Neuronal stem cell (in vitro differentiated cells): ENCODE data around the gene SMIM13.

ENCODE experiments used
- DNase-seq: peaks from one replicate; pipeline ENCODE4 v3.0.0-alpha.2; 2013; ENCODE audit warnings: low spot score
- H2AFZ ChIP-seq: one replicate; pipeline ENCODE4 v1.6.1; 2013; ENCODE audit warnings: mild to moderate bottlenecking, low read length, inconsistent platforms
- H2AK5ac ChIP-seq: 2 replicates; pipeline ENCODE4 v1.6.1; 2013; ENCODE audit warnings: low read depth, mild to moderate bottlenecking, inconsistent platforms, low read length, moderate library complexity, mixed read lengths
- H2BK120ac ChIP-seq: 2 replicates; pipeline ENCODE4 v1.6.1; 2013; ENCODE audit warnings: low read depth, mild to moderate bottlenecking, inconsistent platforms, low read length, moderate library complexity, mixed read lengths
- H2BK12ac ChIP-seq: one replicate; pipeline ENCODE4 v1.6.1; 2013; ENCODE audit warnings: low read length, inconsistent platforms
- H2BK15ac ChIP-seq: 2 replicates; pipeline ENCODE4 v1.6.1; 2013; ENCODE audit warnings: mild to moderate bottlenecking, low read length, inconsistent platforms, mixed read lengths
- H2BK5ac ChIP-seq: one replicate; pipeline ENCODE4 v1.6.1; 2013; ENCODE audit warnings: inconsistent platforms, mild to moderate bottlenecking, low read length, moderate library complexity
- H3K14ac ChIP-seq: one replicate; pipeline ENCODE4 v1.6.1; 2013; ENCODE audit warnings: low read length, inconsistent platforms
- H3K18ac ChIP-seq: 2 replicates; pipeline ENCODE4 v1.6.1; 2013; ENCODE audit warnings: low read length, inconsistent platforms
- H3K23ac ChIP-seq: 2 replicates; pipeline ENCODE4 v1.6.1; 2013; ENCODE audit warnings: low read depth, mild to moderate bottlenecking, mixed read lengths, low read length, inconsistent platforms; ENCODE audit not compliant: poor library complexity
- H3K27ac ChIP-seq: replicated peaks from 3 replicates; pipeline ENCODE4 v1.5.1; 2013; ENCODE audit warnings: low read length, inconsistent platforms
- H3K27me3 ChIP-seq, 3 experiments: 2 replicates each; pipeline ENCODE4 v1.6.1; 2013; ENCODE audit warnings: low read length in 3 of 3, mild to moderate bottlenecking in 2 of 3, inconsistent platforms in 1 of 3, low read depth in 1 of 3, mixed read lengths in 1 of 3, moderate library complexity in 1 of 3; ENCODE audit not compliant: control insufficient read depth in 3 of 3, insufficient read depth in 3 of 3
- H3K36me3 ChIP-seq, 2 donors: replicated peaks in 1 of 2; 2 replicates each; pipeline ENCODE4 v1.6.1; 2013; ENCODE audit warnings: low read length in 2 of 2; ENCODE audit not compliant: control insufficient read depth in 2 of 2, insufficient read depth in 2 of 2
- H3K4ac ChIP-seq: 2 replicates; pipeline ENCODE4 v1.6.1; 2013; ENCODE audit warnings: inconsistent platforms, mild to moderate bottlenecking, low read length, moderate library complexity
- H3K4me1 ChIP-seq, 2 donors: 1 replicate in 1 of 2; 2 replicates in 1 of 2; pipeline ENCODE4 v1.6.1; 2013; ENCODE audit warnings: low read length in 2 of 2, low read depth in 1 of 2; ENCODE audit not compliant: control insufficient read depth in 2 of 2, insufficient read depth in 1 of 2
- H3K4me2 ChIP-seq: one replicate; pipeline ENCODE4 v1.6.1; 2013; ENCODE audit warnings: mild to moderate bottlenecking, low read length, inconsistent platforms; ENCODE audit not compliant: insufficient read depth, poor library complexity, severe bottlenecking
- H3K4me3 ChIP-seq, 2 donors: 2 replicates each; pipeline ENCODE4 v1.5.1; 2013; ENCODE audit warnings: low read length in 2 of 2, mild to moderate bottlenecking in 2 of 2, inconsistent platforms in 1 of 2, moderate library complexity in 1 of 2
- H3K79me1 ChIP-seq: one replicate; pipeline ENCODE4 v1.6.1; 2013; ENCODE audit warnings: low read depth, mild to moderate bottlenecking, inconsistent platforms, low read length, moderate library complexity
- H3K9ac ChIP-seq: one replicate; pipeline ENCODE4 v1.6.1; 2013; ENCODE audit warnings: mild to moderate bottlenecking, low read depth, low read length, inconsistent platforms; ENCODE audit not compliant: poor library complexity
- H3K9me3 ChIP-seq, 2 donors: replicated peaks in 1 of 2; 2 replicates each; pipeline versions ENCODE3 to v1.6.1; 2013; ENCODE audit warnings: low read length in 2 of 2, mild to moderate bottlenecking in 2 of 2, inconsistent platforms in 1 of 2, low read depth in 1 of 2, mixed read lengths in 1 of 2, moderate library complexity in 1 of 2; ENCODE audit not compliant: control insufficient read depth in 2 of 2, insufficient read depth in 1 of 2
- H4K8ac ChIP-seq: one replicate; pipeline ENCODE4 v1.6.1; 2013; ENCODE audit warnings: low read depth, mild to moderate bottlenecking, inconsistent platforms, low read length, moderate library complexity
- H4K91ac ChIP-seq: one replicate; pipeline ENCODE4 v1.6.1; 2013; ENCODE audit warnings: low read length, low read depth, mild to moderate bottlenecking, inconsistent platforms; ENCODE audit not compliant: poor library complexity
- WGBS, 2 donors: extraction: QIAGEN DNeasy Blood & Tissue Kit; methylation state at CpG; one replicate each; pipeline ENCODE4 v1.1.7; 2013; ENCODE audit warnings: missing lambda C conversion rate in 2 of 2, mixed read lengths in 1 of 2; ENCODE audit not compliant: insufficient read length in 2 of 2, insufficient replicate concordance in 1 of 2; ENCODE audit errors: extremely low coverage in 2 of 2; 5-methylcytosine and 5-hydroxymethylcytosine counted together

SMIM13 gene

GRCh38 chr6:11139051-11139960, 45.7 kb downstream of the SMIM13 start:
- H2BK5ac ChIP-seq = no peak overlapping the region
- H2AFZ ChIP-seq = no peak overlapping the region
- H3K27me3 ChIP-seq = no peaks in the 10 kb centered on the region
- no peak overlapping the region for H3K18ac ChIP-seq
- H3K4me3 ChIP-seq = no peak overlapping the region
- no peaks in the 10 kb centered on the region for H3K79me1 ChIP-seq
- no peak overlapping the region for H3K14ac ChIP-seq
- DNase-seq = no peak
- H3K27ac ChIP-seq = no peak overlapping the region
- H4K8ac ChIP-seq = no peak overlapping the region
- 100% methylated on average over 1 of the region's 3 CpGs for WGBS, 2 donors
- no peaks in the 10 kb centered on the region for H3K9me3 ChIP-seq
- no peak overlapping the region for H2BK12ac ChIP-seq
- H2BK15ac ChIP-seq = no peak overlapping the region
- H3K4me1 ChIP-seq = peaks cover 0 to 4% of the 10 kb centered on the region in 2 donors
- peaks cover 4 to 23% of the 10 kb centered on the region in 2 donors for H3K36me3 ChIP-seq
- no peak overlapping the region for H2AK5ac ChIP-seq
- no peak overlapping the region for H3K4ac ChIP-seq
- no peak overlapping the region for H3K4me2 ChIP-seq
- no peak overlapping the region for H2BK120ac ChIP-seq
- no peak overlapping the region for H3K9ac ChIP-seq
- no peak overlapping the region for H3K23ac ChIP-seq
- no peak overlapping the region for H4K91ac ChIP-seq

- no peak overlapping the region for H2BK12ac ChIP-seq
- no peak overlapping the region for H4K8ac ChIP-seq
- no peak overlapping the region for H4K91ac ChIP-seq
- no peak overlapping the region for H3K14ac ChIP-seq
- H2BK5ac ChIP-seq = no peak overlapping the region
- peaks cover 1 to 16% of the 10 kb centered on the region in 2 donors for H3K36me3 ChIP-seq
- no peak overlapping the region for H2BK15ac ChIP-seq
- H3K27me3 ChIP-seq = no peaks in the 10 kb centered on the region
- H3K4me2 ChIP-seq = no peak overlapping the region
- H3K9me3 ChIP-seq = no peaks in the 10 kb centered on the region
- no CpG with 5 or more reads among the region's 3 CpGs for WGBS, 2 donors
- no peak for DNase-seq
- H3K9ac ChIP-seq = no peak overlapping the region
- H3K18ac ChIP-seq = no peak overlapping the region
- H2AK5ac ChIP-seq = no peak overlapping the region
- no peak overlapping the region for H2AFZ ChIP-seq
- no peak overlapping the region for H3K4me3 ChIP-seq
- no peak overlapping the region for H3K23ac ChIP-seq
- H3K4ac ChIP-seq = no peak overlapping the region
- no peaks in the 10 kb centered on the region for H3K79me1 ChIP-seq
- peaks cover 0 to 4% of the 10 kb centered on the region in 2 donors for H3K4me1 ChIP-seq
- H3K27ac ChIP-seq = no peak overlapping the region
- H2BK120ac ChIP-seq = no peak overlapping the region
Measured at GRCh38 chr6:11140056-11140455, 46.4 kb downstream of the SMIM13 start.

GRCh38 chr6:11141295-11141694, 47.7 kb downstream of the SMIM13 start:
- H3K9ac ChIP-seq = no peak overlapping the region
- no peak overlapping the region for H4K8ac ChIP-seq
- H3K36me3 ChIP-seq = peaks cover 0 to 3% of the 10 kb centered on the region in 2 donors
- H3K27ac ChIP-seq = no peak overlapping the region
- H2BK15ac ChIP-seq = no peak overlapping the region
- H2BK5ac ChIP-seq = no peak overlapping the region
- H2BK12ac ChIP-seq = no peak overlapping the region
- no peak overlapping the region for H3K4me2 ChIP-seq
- H2AK5ac ChIP-seq = no peak overlapping the region
- no peak overlapping the region for H2AFZ ChIP-seq
- whole genome bisulfite sequencing, 2 donors = no CpG with 5 or more reads among the region's 3 CpGs
- H3K4me3 ChIP-seq = no peak overlapping the region
- DNase-seq = no peak
- no peak overlapping the region for H3K4ac ChIP-seq
- H3K4me1 ChIP-seq = peaks cover 0 to 2% of the 10 kb centered on the region in 2 donors
- H3K18ac ChIP-seq = no peak overlapping the region
- H3K9me3 ChIP-seq = no peaks in the 10 kb centered on the region
- no peak overlapping the region for H4K91ac ChIP-seq
- H3K79me1 ChIP-seq = no peaks in the 10 kb centered on the region
- no peaks in the 10 kb centered on the region for H3K27me3 ChIP-seq
- H2BK120ac ChIP-seq = no peak overlapping the region
- H3K14ac ChIP-seq = no peak overlapping the region
- no peak overlapping the region for H3K23ac ChIP-seq

GRCh38 chr6:11142296-11143027, 48.8 kb downstream of the SMIM13 start:
- Histone ChIP-seq H4K8ac (no peak overlapping the region), H2BK120ac (no peak overlapping the region), H3K79me1 (no peaks in the 10 kb centered on the region), H2BK15ac (no peak overlapping the region), H2BK12ac (no peak overlapping the region), H2AFZ (no peak overlapping the region), H3K36me3 (no peaks in the 10 kb centered on the region), H3K27me3 (no peaks in the 10 kb centered on the region), H2AK5ac (no peak overlapping the region), H3K14ac (no peak overlapping the region), H2BK5ac (no peak overlapping the region), H3K18ac (no peak overlapping the region), H3K9me3 (no peaks in the 10 kb centered on the region), H3K9ac (no peak overlapping the region), H3K4ac (no peak overlapping the region), H3K4me3 (no peak overlapping the region), H3K27ac (no peak overlapping the region), H4K91ac (no peak overlapping the region), H3K4me2 (no peak overlapping the region), H3K4me1 (peaks cover 0 to 2% of the 10 kb centered on the region in 2 donors), H3K23ac (no peak overlapping the region)
- no CpG with 5 or more reads among the region's 8 CpGs for WGBS, 2 donors
- no peak for DNase-seq
